Measurements from ENCODE around the gene EME1. TPM values are rescaled to one million over a fixed set of nuclear protein-coding genes. Genes with fewer than 3 reads are reported as not detected.
A peak's percentile ranks its signal among the peaks of the same experiment; 100 is the strongest.

Gene EME1
- total RNA-seq, 4 donors from 2014 or later = 0.27 to 1.3 (median 0.38) TPM

- WGBS, 2 donors = 86 to 93% methylated on average over 17 to 21 of the region's 21 CpGs
- DNase-seq (ENCODE audit: low spot score in 2 of 2) = peak in 1 of 2 donors; percentile 68
These were observed 20.1 kb upstream of the EME1 start for GRCh38 chr17:50352693-50353599.

GRCh38 chr17:50353600-50354195 lies 19.3 kb upstream of the EME1 start:
- H3K4me3 ChIP-seq (ENCODE audit: low read depth, poor library complexity, severe bottlenecking) = no peak overlapping the region
- no peak for TF ChIP-seq CTCF (IDR thresholded peaks at IDR 0.05)
- no peak for TF ChIP-seq POLR2A (IDR thresholded peaks at IDR 0.05)
- 88 to 91% methylated on average over 13 to 17 of the region's 27 CpGs for WGBS, 2 donors
- peak in 1 of 2 donors; percentile 80 for DNase-seq (ENCODE audit: low spot score in 2 of 2)
- intact Hi-C loops (cut with DNase I; ENCODE audit: low total_unique reads) = no loop called here

More at GRCh38 chr17:50352693-50353599, 20.1 kb upstream of the EME1 start:
- intact Hi-C loops (cut with DNase I; ENCODE audit: low total_unique reads) = no loop called here
- no peak for TF ChIP-seq CTCF (IDR thresholded peaks at IDR 0.05)
- TF ChIP-seq POLR2A (IDR thresholded peaks at IDR 0.05) = no peak
- no peak overlapping the region for H3K4me3 ChIP-seq (ENCODE audit: low read depth, poor library complexity, severe bottlenecking)

GRCh38 chr17:50354198-50354597 lies 18.8 kb upstream of the EME1 start:
- TF ChIP-seq CTCF (IDR thresholded peaks at IDR 0.05) (no peak), POLR2A (IDR thresholded peaks at IDR 0.05) (no peak)
- intact Hi-C loops (cut with DNase I; ENCODE audit: low total_unique reads) = no loop called here
- peak in 1 of 2 donors; percentile 69 for DNase-seq (ENCODE audit: low spot score in 2 of 2)
- H3K4me3 ChIP-seq (ENCODE audit: low read depth, poor library complexity, severe bottlenecking) = no peak overlapping the region
- WGBS, 2 donors = 92 to 95% methylated on average over 15 of the region's 15 CpGs

- peak in 1 of 2 donors; percentile 82 for DNase-seq (ENCODE audit: low spot score in 2 of 2)
- intact Hi-C loops (cut with DNase I; ENCODE audit: low total_unique reads) = no loop called here
- no peak for TF ChIP-seq POLR2A (IDR thresholded peaks at IDR 0.05)
- TF ChIP-seq CTCF (IDR thresholded peaks at IDR 0.05) = no peak
- WGBS, 2 donors = 69 to 73% methylated on average over 13 of the region's 13 CpGs
- H3K4me3 ChIP-seq (ENCODE audit: low read depth, poor library complexity, severe bottlenecking) = no peak overlapping the region
These were observed 18.3 kb upstream of the EME1 start for GRCh38 chr17:50354776-50355175.

GRCh38 chr17:50355336-50355700 lies 17.7 kb upstream of the EME1 start:
- WGBS, 2 donors = 71 to 85% methylated on average over 3 to 4 of the region's 4 CpGs
- intact Hi-C loops (cut with DNase I; ENCODE audit: low total_unique reads) = no loop called here
- no peak for DNase-seq (ENCODE audit: low spot score in 2 of 2)
- H3K4me3 ChIP-seq (ENCODE audit: low read depth, poor library complexity, severe bottlenecking) = no peak overlapping the region
- TF ChIP-seq POLR2A (IDR thresholded peaks at IDR 0.05) (no peak), CTCF (IDR thresholded peaks at IDR 0.05) (no peak)

Measured in lower leg skin (tissue), 4 donors.